PC-9 (cell line): ENCODE measurements around the gene ZNF300.

ENCODE experiments used
- CTCF ChIP-seq: fragments of 200-600 bp; sonication (generic); conservative IDR thresholded peaks from 2 replicates; pipeline ENCODE4 v1.6.1; 2017; ENCODE audit warnings: mixed run types, antibody characterized with exemption, mild to moderate bottlenecking, moderate library complexity
- EZH2 ChIP-seq: fragments of 200-600 bp; sonication (generic); IDR thresholded peaks from 2 replicates; pipeline ENCODE4 v1.8.0; 2017; ENCODE audit warnings: antibody characterized with exemption, low read depth

- TF ChIP-seq CTCF (no peak), EZH2 (no peak)
These were observed 56.5 kb downstream of the ZNF300 start for GRCh38 chr5:150848271-150848670.
